ENCODE results near the gene KAZN. TPM values are rescaled to one million over a fixed set of nuclear protein-coding genes. Genes with fewer than 3 reads are reported as not detected.

The KAZN gene
- total RNA-seq, 1 donor from 2014 or later: 2.8 TPM

- DNase-seq (ENCODE audit: low read depth): no peak
- TF ChIP-seq, protein P1, sequence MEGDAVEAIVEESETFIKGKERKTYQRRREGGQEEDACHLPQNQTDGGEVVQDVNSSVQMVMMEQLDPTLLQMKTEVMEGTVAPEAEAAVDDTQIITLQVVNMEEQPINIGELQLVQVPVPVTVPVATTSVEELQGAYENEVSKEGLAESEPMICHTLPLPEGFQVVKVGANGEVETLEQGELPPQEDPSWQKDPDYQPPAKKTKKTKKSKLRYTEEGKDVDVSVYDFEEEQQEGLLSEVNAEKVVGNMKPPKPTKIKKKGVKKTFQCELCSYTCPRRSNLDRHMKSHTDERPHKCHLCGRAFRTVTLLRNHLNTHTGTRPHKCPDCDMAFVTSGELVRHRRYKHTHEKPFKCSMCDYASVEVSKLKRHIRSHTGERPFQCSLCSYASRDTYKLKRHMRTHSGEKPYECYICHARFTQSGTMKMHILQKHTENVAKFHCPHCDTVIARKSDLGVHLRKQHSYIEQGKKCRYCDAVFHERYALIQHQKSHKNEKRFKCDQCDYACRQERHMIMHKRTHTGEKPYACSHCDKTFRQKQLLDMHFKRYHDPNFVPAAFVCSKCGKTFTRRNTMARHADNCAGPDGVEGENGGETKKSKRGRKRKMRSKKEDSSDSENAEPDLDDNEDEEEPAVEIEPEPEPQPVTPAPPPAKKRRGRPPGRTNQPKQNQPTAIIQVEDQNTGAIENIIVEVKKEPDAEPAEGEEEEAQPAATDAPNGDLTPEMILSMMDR (IDR thresholded peaks at IDR 0.05; ENCODE audit: insufficient read depth, low read length, poor library complexity, severe bottlenecking): no peak
- no peaks in the 10 kb centered on the region for H3K36me3 ChIP-seq (ENCODE audit: control insufficient read depth, insufficient read depth, low read length)
Observed at GRCh38 chr1:14677292-14677971, 78.9 kb downstream of the KAZN start.

GRCh38 chr1:14678011-14678638, 79.6 kb downstream of the KAZN start:
- no peaks in the 10 kb centered on the region for H3K36me3 ChIP-seq (ENCODE audit: control insufficient read depth, insufficient read depth, low read length)
- H3K4me3 ChIP-seq (ENCODE audit: low read depth, low read length): no peak overlapping the region
- TF ChIP-seq, protein P1 (IDR thresholded peaks at IDR 0.05; ENCODE audit: insufficient read depth, low read length, poor library complexity, severe bottlenecking): no peak
- no peak for DNase-seq (ENCODE audit: low read depth)
- H3K27me3 ChIP-seq (ENCODE audit: control insufficient read depth, insufficient read depth, low read length): no peaks in the 10 kb centered on the region

More at GRCh38 chr1:14677292-14677971, 78.9 kb downstream of the KAZN start:
- Histone ChIP-seq H3K4me3 (ENCODE audit: low read depth, low read length) (no peak overlapping the region), H3K27me3 (ENCODE audit: control insufficient read depth, insufficient read depth, low read length) (no peaks in the 10 kb centered on the region)

DNA sequence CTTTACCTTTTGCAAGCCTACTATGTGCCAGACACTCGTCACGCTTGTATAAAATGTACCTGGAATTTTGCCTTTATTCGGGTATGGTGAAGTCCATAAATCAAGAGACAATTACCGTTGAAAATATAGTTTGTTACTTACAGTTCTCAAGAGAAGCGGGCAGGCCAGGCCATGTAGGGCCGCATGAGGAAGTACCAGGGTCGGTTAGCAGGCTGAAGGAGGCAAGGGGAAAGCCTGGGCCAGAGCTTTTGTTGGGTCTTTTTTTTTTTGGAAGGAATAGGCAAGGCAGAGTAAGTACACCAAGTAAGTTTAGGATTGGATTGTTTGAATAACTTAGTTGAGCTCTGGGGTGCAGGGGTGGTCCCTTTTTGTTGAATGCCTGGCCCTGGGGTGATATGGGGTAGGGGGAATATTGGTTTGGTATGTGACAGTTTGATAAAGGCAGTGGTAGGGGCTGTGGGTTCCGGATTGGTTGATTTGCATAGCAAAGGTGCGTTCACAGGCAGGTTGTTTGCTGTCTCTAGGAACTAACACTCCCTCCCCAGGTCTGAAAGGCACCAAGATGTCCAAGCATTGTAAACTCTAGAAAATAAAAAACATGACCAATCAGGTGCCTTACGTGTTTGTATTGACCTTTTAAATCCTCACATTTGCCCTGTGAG, 80.7 kb downstream of the KAZN start:
- H3K4me3 ChIP-seq (ENCODE audit: low read depth, low read length): no peak overlapping the region
- DNase-seq (ENCODE audit: low read depth): no peak
- no peaks in the 10 kb centered on the region for H3K27me3 ChIP-seq (ENCODE audit: control insufficient read depth, insufficient read depth, low read length)
- TF ChIP-seq, protein P1 (IDR thresholded peaks at IDR 0.05; ENCODE audit: insufficient read depth, low read length, poor library complexity, severe bottlenecking): no peak
- H3K36me3 ChIP-seq (ENCODE audit: control insufficient read depth, insufficient read depth, low read length): no peaks in the 10 kb centered on the region

- DNase-seq (ENCODE audit: low read depth): no peak
- Histone ChIP-seq H3K4me3 (ENCODE audit: low read depth, low read length) (no peak overlapping the region), H3K27me3 (ENCODE audit: control insufficient read depth, insufficient read depth, low read length) (no peaks in the 10 kb centered on the region), H3K36me3 (ENCODE audit: control insufficient read depth, insufficient read depth, low read length) (no peaks in the 10 kb centered on the region)
- TF ChIP-seq, protein P1 (IDR thresholded peaks at IDR 0.05; ENCODE audit: insufficient read depth, low read length, poor library complexity, severe bottlenecking): no peak
Observed at GRCh38 chr1:14681182-14681581, 82.7 kb downstream of the KAZN start.

GRCh38 chr1:14682941-14683621, 84.6 kb downstream of the KAZN start:
- no peak overlapping the region for H3K4me3 ChIP-seq (ENCODE audit: low read depth, low read length)
- no peak for DNase-seq (ENCODE audit: low read depth)
- H3K36me3 ChIP-seq (ENCODE audit: control insufficient read depth, insufficient read depth, low read length): no peaks in the 10 kb centered on the region
- H3K27me3 ChIP-seq (ENCODE audit: control insufficient read depth, insufficient read depth, low read length): no peaks in the 10 kb centered on the region
- TF ChIP-seq, protein P1 (IDR thresholded peaks at IDR 0.05; ENCODE audit: insufficient read depth, low read length, poor library complexity, severe bottlenecking): no peak

Data from kidney epithelial cell (primary cell).